NCI-H774 (cell line): Measurements from ENCODE around the gene DDX59.

Source experiments
- DNase-seq: peaks from one replicate; lab custom pipeline; 2025; lab: John Stamatoyannopoulos, UW

The DDX59 gene

GRCh38 chr1:200669314-200670241 is at the start of gene DDX59:
DDX59 (minus strand) TSS chr1:200669907; CDS start chr1:200666740, 3,167 bp downstream.
- peak; percentile 94 for DNase-seq

GRCh38 chr1:200714504-200715187 is 44.9 kb upstream of the DDX59 start:
- no peak for DNase-seq

GRCh38 chr1:200710166-200710565 is 40.5 kb upstream of the DDX59 start:
- no peak for DNase-seq

- no peak for DNase-seq
Observed at GRCh38 chr1:200708769-200709168, 39.1 kb upstream of the DDX59 start.

GRCh38 chr1:200708161-200708560 is 38.5 kb upstream of the DDX59 start:
- no peak for DNase-seq

- no peak for DNase-seq
Observed at GRCh38 chr1:200707116-200707515, 37.4 kb upstream of the DDX59 start.

- no peak for DNase-seq
Observed at GRCh38 chr1:200706111-200706814, 36.6 kb upstream of the DDX59 start.

GRCh38 chr1:200704986-200705500 is 35.3 kb upstream of the DDX59 start:
- no peak for DNase-seq

GRCh38 chr1:200699871-200700270 is 30.2 kb upstream of the DDX59 start:
- no peak for DNase-seq

- DNase-seq: no peak
Observed at GRCh38 chr1:200694738-200695137, 25.0 kb upstream of the DDX59 start.

- no peak for DNase-seq
Observed at GRCh38 chr1:200693327-200693726, 23.6 kb upstream of the DDX59 start.

- no peak for DNase-seq
Observed at GRCh38 chr1:200692316-200692715, 22.6 kb upstream of the DDX59 start.

- DNase-seq: no peak
Observed at GRCh38 chr1:200686620-200687019, 16.9 kb upstream of the DDX59 start.

GRCh38 chr1:200684015-200684414 is 14.3 kb upstream of the DDX59 start:
- no peak for DNase-seq

- no peak for DNase-seq
Observed at GRCh38 chr1:200683298-200683697, 13.6 kb upstream of the DDX59 start.

GRCh38 chr1:200681231-200681630 is 11.5 kb upstream of the DDX59 start:
- DNase-seq: no peak

- no peak for DNase-seq
Observed at GRCh38 chr1:200676829-200677228, 7.1 kb upstream of the DDX59 start.

- no peak for DNase-seq
Observed at GRCh38 chr1:200675588-200675852, 5.8 kb upstream of the DDX59 start.

- no peak for DNase-seq
Observed at GRCh38 chr1:200674838-200675587, 5.3 kb upstream of the DDX59 start.

GRCh38 chr1:200673952-200674823 is 4.5 kb upstream of the DDX59 start:
- DNase-seq: no peak

- DNase-seq: no peak
Observed at GRCh38 chr1:200671235-200671786, 1.6 kb upstream of the DDX59 start.
